ENCODE measurements around the gene NUFIP2.

Gene NUFIP2

DNA sequence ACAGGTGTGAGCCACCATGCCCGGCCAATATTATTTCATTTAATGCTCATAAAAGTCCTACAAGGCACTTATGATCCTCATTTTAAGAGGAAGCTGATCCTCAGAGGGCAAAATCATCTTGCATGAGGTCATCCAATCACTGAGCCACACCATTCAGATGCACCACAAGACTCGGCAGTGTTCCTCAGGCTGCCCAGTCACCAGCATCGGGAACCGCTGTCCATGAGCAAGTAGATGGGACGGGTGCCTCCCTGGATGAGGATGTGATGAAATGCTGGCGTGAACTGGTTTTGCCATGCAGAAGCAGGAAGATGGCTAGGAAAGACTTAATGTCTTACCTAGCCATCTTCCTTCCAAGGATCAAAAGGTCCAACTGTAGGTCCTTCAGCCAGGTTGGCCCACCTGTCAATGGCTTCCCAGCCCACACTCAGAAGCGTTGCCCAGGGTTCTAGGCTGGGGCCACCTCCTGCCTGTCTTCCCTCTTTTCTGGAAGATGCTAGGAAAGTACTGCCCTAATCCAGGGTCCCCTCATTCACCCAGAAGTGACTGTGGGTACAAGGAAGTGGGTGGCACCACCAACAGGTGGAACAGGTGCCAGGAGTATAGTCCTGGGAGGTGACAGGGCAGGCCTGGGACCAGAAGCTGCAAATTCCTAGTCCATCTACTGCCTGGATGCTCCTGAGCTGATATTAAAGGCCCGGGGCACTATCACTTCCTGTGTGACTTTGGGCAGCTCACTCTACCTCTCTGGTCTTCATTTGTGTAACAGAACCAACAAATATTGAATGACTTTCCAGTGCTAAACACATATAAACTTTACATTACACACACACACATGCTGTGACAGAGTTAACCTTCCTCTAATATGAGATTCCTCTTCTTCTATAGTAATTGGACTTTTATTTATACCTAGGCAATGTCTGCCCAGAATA, 79.5 kb downstream of the NUFIP2 start:
- ATAC-seq, result no peak
- TF ChIP-seq GLIS3 (CRISPR knock-in tag; IDR thresholded peaks at IDR 0.05), result no peak
- no peak for TF ChIP-seq ZFP30 (CRISPR knock-in tag; IDR thresholded peaks at IDR 0.05)
- TF ChIP-seq SNAI2 (CRISPR knock-in tag; IDR thresholded peaks at IDR 0.05), result no peak
- no peak for TF ChIP-seq CREB5 (CRISPR knock-in tag; IDR thresholded peaks at IDR 0.05; ENCODE audit: low read depth)

GRCh38 chr17:29212681-29213121, 81.2 kb downstream of the NUFIP2 start:
- peak; percentile 46; the same call in 2 of the 3 replicates for ATAC-seq
- TF ChIP-seq CREB5 (CRISPR knock-in tag; IDR thresholded peaks at IDR 0.05; ENCODE audit: low read depth), result no peak
- TF ChIP-seq TCF4 (CRISPR knock-in tag; IDR thresholded peaks at IDR 0.05; ENCODE audit: borderline replicate concordance), result no peak
- no peak for TF ChIP-seq GLIS3 (CRISPR knock-in tag; IDR thresholded peaks at IDR 0.05)
- TF ChIP-seq RARB (CRISPR knock-in tag; IDR thresholded peaks at IDR 0.05), result no peak
- TF ChIP-seq TOX (CRISPR knock-in tag; IDR thresholded peaks at IDR 0.05; ENCODE audit: borderline replicate concordance), result no peak

GRCh38 chr17:29212094-29212631, 81.8 kb downstream of the NUFIP2 start:
- no peak for ATAC-seq
- TF ChIP-seq ZC3H10 (CRISPR knock-in tag; IDR thresholded peaks at IDR 0.05), result no peak
- TF ChIP-seq ISL1 (CRISPR knock-in tag; IDR thresholded peaks at IDR 0.05), result no peak
- TF ChIP-seq, protein P1, sequence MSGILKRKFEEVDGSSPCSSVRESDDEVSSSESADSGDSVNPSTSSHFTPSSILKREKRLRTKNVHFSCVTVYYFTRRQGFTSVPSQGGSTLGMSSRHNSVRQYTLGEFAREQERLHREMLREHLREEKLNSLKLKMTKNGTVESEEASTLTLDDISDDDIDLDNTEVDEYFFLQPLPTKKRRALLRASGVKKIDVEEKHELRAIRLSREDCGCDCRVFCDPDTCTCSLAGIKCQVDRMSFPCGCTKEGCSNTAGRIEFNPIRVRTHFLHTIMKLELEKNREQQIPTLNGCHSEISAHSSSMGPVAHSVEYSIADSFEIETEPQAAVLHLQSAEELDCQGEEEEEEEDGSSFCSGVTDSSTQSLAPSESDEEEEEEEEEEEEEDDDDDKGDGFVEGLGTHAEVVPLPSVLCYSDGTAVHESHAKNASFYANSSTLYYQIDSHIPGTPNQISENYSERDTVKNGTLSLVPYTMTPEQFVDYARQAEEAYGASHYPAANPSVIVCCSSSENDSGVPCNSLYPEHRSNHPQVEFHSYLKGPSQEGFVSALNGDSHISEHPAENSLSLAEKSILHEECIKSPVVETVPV (CRISPR knock-in tag; IDR thresholded peaks at IDR 0.05), result no peak
- TF ChIP-seq ZNF565 (CRISPR knock-in tag; conservative IDR thresholded peaks at IDR 0.05; ENCODE audit: low read depth), result no peak
- no peak for TF ChIP-seq CREB5 (CRISPR knock-in tag; IDR thresholded peaks at IDR 0.05; ENCODE audit: low read depth)
- no peak for TF ChIP-seq TCF4 (CRISPR knock-in tag; IDR thresholded peaks at IDR 0.05; ENCODE audit: borderline replicate concordance)
- TF ChIP-seq ZFP3 (CRISPR knock-in tag; IDR thresholded peaks at IDR 0.05), result no peak
- no peak for TF ChIP-seq TSHZ2 (CRISPR knock-in tag; IDR thresholded peaks at IDR 0.05)
- TF ChIP-seq TOX (CRISPR knock-in tag; IDR thresholded peaks at IDR 0.05; ENCODE audit: borderline replicate concordance), result no peak
- TF ChIP-seq, protein P2, sequence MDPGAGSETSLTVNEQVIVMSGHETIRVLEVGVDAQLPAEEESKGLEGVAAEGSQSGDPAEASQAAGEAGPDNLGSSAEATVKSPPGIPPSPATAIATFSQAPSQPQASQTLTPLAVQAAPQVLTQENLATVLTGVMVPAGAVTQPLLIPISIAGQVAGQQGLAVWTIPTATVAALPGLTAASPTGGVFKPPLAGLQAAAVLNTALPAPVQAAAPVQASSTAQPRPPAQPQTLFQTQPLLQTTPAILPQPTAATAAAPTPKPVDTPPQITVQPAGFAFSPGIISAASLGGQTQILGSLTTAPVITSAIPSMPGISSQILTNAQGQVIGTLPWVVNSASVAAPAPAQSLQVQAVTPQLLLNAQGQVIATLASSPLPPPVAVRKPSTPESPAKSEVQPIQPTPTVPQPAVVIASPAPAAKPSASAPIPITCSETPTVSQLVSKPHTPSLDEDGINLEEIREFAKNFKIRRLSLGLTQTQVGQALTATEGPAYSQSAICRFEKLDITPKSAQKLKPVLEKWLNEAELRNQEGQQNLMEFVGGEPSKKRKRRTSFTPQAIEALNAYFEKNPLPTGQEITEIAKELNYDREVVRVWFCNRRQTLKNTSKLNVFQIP (CRISPR knock-in tag; IDR thresholded peaks at IDR 0.05; ENCODE audit: borderline replicate concordance, low read depth), result no peak
- no peak for TF ChIP-seq BACH2 (CRISPR knock-in tag; IDR thresholded peaks at IDR 0.05; ENCODE audit: borderline replicate concordance)
- TF ChIP-seq RARB (CRISPR knock-in tag; IDR thresholded peaks at IDR 0.05), result no peak
- TF ChIP-seq ARNTL (CRISPR knock-in tag; IDR thresholded peaks at IDR 0.05; ENCODE audit: borderline replicate concordance, low read depth), result no peak
- TF ChIP-seq ESRRG (CRISPR knock-in tag; IDR thresholded peaks at IDR 0.05), result no peak
- no peak for TF ChIP-seq SNAI2 (CRISPR knock-in tag; IDR thresholded peaks at IDR 0.05)
- no peak for TF ChIP-seq GLIS3 (CRISPR knock-in tag; IDR thresholded peaks at IDR 0.05)
- TF ChIP-seq CSDC2 (CRISPR knock-in tag; IDR thresholded peaks at IDR 0.05), result no peak

Data from SK-N-SH treated with all-trans-retinoic acid at 6 μM for 48 hours (cell line).